Stimulated activated naive CD8-positive, alpha-beta T cell treated with anti-CD3 and anti-CD28 coated beads, Interleukin-15, Interleukin-2, amounts not matched to agents 100 U/mL and 50 U/mL, for 24 hours (primary cell): ENCODE data around the gene NAA60.

ENCODE experiments used
- ATAC-seq: fragments of 150-1000 bp; cut with Tn5 transposase; one replicate; pipeline ENCODE4 v1.10.0; 2021
- DNase-seq: peaks from one replicate; pipeline ENCODE4 v3.0.0; 2021

NAA60 gene

DNA sequence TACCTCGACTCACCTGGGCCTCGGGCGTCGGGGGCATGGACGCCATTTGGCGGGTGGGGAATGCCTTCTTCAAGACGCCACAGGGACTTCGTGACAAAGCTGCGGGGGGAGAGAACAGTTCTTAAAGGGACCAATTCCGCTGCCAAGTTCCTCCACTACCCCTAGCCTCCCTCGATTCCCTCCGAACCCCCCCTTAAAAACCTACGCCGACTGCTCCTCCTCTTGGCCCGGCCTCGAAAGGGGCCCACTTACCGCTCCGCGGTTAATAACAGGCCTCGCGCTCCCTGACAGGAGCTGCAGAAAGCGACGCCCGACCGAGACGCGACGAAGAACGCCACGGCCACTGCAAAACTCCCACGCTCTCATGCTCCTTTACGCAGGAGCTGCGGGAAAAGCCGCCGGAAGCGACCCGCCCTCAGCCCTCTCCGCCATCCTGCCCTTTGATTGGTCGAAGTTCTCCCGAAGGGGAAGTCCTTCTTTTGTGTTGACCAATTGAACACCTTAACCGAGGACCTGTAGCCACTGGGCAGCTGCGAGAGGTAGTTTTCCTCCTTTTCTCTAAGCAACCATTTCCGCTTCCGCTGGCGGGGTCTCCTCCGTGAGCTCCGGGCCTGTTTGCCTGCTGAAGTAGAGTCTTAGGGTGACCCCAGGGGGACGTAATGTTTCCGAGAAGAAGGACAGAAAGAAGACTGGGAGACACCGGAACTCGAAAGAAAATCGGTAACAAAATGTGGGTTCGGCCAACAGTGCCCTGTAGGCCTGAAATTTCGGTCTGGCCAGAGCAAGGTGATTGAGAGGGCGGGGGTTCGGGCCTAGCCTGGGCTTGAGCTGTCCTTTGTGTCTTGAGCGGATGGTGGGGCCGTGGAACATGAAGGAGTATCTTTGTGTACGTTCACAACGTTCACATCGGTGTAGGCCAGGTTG lies at the start of gene NAA60, which contains the start of gene ZNF597:
Gene NAA60, plus strand, starts transcription at position 573 of the 924 bp plus-strand sequence. CDS start 32,548 bp downstream, outside the sequence.
Gene ZNF597, minus strand, starts transcription at position 397 of the 924 bp plus-strand sequence. Its CDS starts 351 bp downstream, at position 46.
- DNase-seq, result peak; percentile 77
- ATAC-seq, result peak; percentile 95

DNA sequence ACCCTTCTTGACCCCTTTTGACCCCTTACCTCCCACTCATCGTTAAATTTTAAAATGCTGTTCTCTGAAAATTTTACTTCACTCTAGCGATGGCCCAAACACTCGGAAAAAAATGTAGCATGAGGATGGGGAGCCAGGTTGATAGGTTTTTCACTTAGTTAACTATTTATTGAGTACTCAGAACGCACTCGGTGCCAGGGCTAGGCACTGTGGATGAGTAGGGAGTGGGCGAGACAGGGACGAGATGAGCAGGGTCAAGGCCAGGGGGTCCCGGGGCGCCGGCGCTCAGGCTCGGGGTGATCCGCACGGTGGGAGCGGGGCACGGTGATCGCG lies 43.1 kb upstream of the NAA60 start:
- DNase-seq, result no peak
- ATAC-seq, result peak; percentile 37

GRCh38 chr16:3400779-3401688 lies 42.4 kb upstream of the NAA60 start, which contains the start of the genes ZNF174 and ZSCAN32:
Gene ZNF174, plus strand, starts transcription at chr16:3401215. Its CDS starts 790 bp downstream, at chr16:3402005.
Gene ZSCAN32, minus strand, starts transcription at chr16:3401004. Its CDS starts 3,447 bp downstream, at chr16:3397557.
- ATAC-seq (peak; percentile 99), DNase-seq (peak; percentile 98)

GRCh38 chr16:3401719-3402397 lies 41.6 kb upstream of the NAA60 start:
- no peak for ATAC-seq
- DNase-seq, result no peak

DNA sequence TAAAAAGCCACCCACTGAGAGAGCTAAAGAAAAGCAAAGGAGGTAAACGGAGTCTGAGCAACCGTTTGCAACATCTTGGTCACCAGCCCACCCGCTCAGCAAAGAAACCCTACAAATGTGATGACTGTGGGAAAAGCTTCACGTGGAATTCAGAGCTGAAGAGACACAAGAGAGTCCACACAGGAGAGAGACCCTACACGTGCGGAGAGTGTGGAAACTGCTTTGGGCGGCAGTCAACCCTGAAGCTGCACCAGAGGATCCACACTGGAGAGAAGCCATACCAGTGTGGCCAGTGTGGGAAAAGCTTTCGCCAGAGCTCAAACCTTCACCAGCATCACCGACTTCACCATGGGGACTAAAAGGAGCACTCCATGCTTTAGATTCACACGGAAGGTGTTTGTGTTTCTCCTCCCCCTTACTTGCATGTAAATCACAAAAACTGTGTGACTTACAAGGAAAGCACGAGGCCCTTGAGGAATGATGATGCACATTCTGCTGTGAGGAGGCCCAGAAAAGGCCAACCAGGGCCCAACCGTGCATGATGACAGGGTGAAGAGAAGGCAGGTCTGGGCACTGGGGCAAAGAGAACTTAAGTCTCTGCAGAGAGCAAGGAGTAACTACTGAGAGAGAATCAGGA lies 34.8 kb upstream of the NAA60 start:
- no peak for ATAC-seq

GRCh38 chr16:3413730-3414379 lies 29.6 kb upstream of the NAA60 start:
- ATAC-seq (no peak), DNase-seq (no peak)

More for the DNA sequence above, 34.8 kb upstream of the NAA60 start:
- no peak for DNase-seq

DNA sequence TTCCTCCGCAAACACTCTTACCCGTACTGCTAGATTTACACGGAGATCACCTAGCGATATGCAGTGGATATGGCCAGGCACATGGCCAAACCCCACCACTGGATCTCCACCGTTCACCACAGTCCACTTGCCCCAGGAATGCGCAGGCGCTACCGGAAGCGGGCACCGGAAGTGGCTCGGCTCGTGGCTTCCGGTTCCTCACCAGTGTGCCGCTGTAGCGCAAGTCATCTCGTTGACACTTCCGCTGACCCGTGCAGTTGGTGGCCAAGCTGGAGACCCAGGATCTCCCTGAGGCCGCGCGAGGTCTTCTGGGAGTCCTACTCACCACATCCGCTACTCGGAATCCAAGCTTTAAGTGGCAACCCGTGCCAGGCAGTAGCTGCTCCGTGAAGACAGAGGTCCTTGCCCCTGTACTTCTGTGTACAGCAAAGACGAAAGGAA lies 11.7 kb upstream of the NAA60 start:
- DNase-seq (peak; percentile 64), ATAC-seq (peak; percentile 76)

DNA sequence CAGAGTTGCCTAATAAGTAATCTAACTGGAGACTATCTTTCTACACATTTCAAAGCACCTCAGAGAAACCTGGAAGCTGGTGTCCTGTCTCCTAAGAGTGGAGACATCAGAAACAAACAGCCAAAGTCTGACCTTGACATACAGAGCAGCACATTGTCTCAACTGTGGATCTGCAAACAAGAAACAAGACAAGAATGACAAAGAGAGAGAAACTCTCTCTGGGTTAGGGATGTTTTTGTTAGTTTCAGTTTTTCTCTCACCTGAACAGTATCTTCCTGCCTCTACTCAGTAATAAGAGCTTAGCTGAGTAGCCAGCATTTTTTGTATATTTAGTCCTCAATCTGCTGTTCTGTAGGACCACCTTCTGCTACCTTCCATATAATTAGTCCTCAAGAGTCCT lies 9.1 kb upstream of the NAA60 start:
- no peak for DNase-seq
- no peak for ATAC-seq

DNA sequence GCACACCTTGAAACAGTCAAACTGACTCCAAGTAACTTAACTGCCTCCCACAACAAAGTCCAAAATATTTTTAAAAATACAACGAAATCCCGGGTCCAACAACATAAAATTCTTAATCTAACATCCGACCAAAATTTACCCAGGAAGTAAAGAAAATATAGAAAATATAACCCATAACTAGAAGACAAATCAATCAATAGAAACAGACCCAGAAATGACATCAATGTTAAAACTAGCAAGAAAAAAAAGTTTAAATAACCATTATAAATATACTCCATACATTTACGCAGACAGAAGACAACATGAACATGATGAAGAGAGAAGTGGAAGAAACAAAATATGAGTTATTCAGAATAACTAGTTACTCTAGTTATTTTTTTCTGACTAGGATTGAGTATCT lies 3.8 kb upstream of the NAA60 start:
- DNase-seq (no peak), ATAC-seq (no peak)

- peak; percentile 36 for DNase-seq
- ATAC-seq, result peak; percentile 65
Measured at GRCh38 chr16:3444032-3444388, 530 bp downstream of the NAA60 start.

GRCh38 chr16:3454093-3454492 lies 10.6 kb downstream of the NAA60 start:
- no peak for ATAC-seq
- DNase-seq, result no peak

DNA sequence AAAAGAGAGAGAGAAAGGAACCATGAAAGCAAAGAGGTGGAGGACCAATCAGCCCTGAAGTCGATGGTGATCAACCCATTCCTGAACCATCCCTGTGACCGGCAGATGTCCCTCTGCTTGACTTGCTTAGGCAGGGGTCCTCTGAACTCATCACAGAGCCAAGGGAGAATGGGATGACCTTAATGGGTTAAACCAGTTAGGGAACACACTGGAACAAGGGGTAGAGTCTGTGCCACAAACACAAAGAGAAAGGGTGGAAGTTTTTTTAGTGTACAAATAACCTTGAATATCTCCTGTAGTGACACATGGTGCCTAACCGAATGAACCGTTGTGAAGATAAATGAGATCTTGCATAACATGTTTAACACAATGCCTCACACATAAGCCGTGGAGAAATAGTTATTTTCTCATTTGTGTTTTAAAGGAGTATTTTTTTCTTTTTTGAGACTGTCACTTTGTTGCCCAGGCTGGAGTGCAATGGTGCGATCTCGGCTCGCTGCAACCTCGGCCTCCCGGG lies 11.2 kb downstream of the NAA60 start:
- ATAC-seq (no peak), DNase-seq (no peak)

DNA sequence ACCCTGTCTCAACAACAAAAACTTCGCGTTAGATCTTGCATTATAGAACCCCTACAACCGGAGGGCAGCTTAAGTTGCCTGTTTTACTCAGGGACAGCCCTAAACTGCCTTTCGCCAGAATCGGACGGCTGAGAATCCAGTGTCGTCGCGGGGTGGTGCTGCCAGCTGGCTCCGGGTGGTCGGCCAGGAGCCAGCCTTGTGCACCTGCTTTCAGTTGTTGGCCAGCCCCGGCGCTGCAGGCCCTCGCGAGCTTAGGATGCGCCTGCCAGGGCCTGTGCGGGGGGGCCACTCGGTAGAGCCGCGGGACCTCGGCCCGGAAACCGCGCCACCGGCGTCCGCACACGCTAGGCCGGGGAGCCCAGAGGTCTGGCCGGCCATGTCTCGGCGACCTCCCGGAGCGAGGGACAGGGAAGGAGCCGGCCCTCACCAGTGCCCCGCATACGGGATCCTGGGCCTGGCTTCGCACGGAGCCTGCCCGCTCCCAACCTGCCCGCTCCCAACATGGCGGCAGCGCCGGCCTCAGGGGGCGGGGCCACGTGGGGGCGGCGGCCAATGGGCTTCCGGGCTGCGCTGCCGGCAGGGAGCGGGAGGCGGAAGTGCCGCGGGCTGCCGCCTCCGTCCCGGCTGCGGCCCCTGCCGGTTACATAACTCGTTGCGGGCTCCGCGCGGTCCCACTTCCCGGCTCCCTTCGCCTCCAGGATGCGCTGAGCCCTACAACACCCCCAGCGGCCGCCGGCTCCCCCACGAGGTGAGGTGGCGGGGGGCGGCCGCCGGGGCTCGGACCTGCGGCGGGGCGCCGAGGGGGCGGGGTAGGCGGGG lies 14.2 kb downstream of the NAA60 start:
- peak; percentile 87 for ATAC-seq
- peak; percentile 92 for DNase-seq

GRCh38 chr16:3458278-3458851 lies 14.9 kb downstream of the NAA60 start:
- ATAC-seq (no peak), DNase-seq (peak; percentile 28)

DNA sequence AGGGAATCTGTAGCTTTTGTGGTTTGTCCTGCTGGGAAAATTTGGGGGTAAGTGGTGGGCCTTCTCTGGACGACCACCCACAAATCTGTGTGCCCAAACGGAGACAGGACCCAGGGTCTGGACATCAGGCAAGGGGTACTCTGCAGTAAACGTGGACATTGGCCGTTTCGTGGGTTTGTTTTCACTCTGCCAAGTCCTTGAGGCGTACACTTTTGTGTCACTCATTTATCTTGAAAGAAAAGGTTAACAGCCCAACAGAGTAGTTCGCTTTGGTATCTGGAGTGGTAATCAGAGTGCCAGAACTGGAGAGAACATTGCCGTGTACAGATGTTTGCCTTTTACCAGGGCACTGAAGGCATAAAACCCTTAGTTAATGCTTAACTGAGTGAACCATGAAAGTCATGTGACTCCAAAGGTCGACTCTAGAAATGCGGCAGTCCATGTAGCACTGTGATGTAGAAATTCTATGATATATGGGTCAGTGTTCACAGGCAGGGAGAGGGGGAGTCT lies 15.4 kb downstream of the NAA60 start:
- DNase-seq (no peak), ATAC-seq (peak; percentile 16)

- no peak for DNase-seq
- ATAC-seq, result peak; percentile 36
Measured at GRCh38 chr16:3459401-3460090, 16.1 kb downstream of the NAA60 start.

GRCh38 chr16:3460121-3460520 lies 16.6 kb downstream of the NAA60 start:
- ATAC-seq (no peak), DNase-seq (no peak)

- DNase-seq (no peak), ATAC-seq (no peak)
Measured at GRCh38 chr16:3460585-3460984, 17.1 kb downstream of the NAA60 start.

GRCh38 chr16:3461151-3461550 lies 17.7 kb downstream of the NAA60 start:
- DNase-seq, result peak; percentile 68
- ATAC-seq, result peak; percentile 17
